Erythroblast (primary cell): ENCODE measurements around the gene MAPK7.

ENCODE experiments used
- GATA1 ChIP-seq: IDR thresholded peaks from 2 replicates; pipeline ENCODE4 v1.6.1; 2011; ENCODE audit warnings: low read depth, mild to moderate bottlenecking, control low read depth, low read length, moderate library complexity
- POLR2A ChIP-seq: IDR thresholded peaks from 2 replicates; pipeline ENCODE4 v1.6.1; 2011; ENCODE audit warnings: mild to moderate bottlenecking, low read length

- TF ChIP-seq POLR2A = no peak
- TF ChIP-seq GATA1 = no peak
Measured at GRCh38 chr17:19386051-19386929, 8.0 kb downstream of the MAPK7 start.
